Cardiac fibroblast (primary cell): ENCODE measurements around the gene SNAPC1.

ENCODE experiments used
- DNase-seq, 2 donors: peaks; one replicate each; pipeline versions ENCODE4 v3.0.0 to v3.0.0-alpha.2; 2010; ENCODE audit warnings: low read depth in 2 of 2
- H3K4me3 ChIP-seq, 2 donors: replicated peaks in 1 of 2; 1 replicate in 1 of 2; 2 replicates in 1 of 2; pipeline ENCODE4 v1.5.1; 2011; ENCODE audit warnings: low read depth in 2 of 2, low read length in 2 of 2, mild to moderate bottlenecking in 2 of 2, moderate library complexity in 1 of 2
- TF ChIP-seq, protein P1 (sequence below): IDR thresholded peaks from one replicate; pipeline ENCODE4 v1.5.1; 2011; ENCODE audit warnings: low read depth, mild to moderate bottlenecking, low read length, inconsistent platforms

SNAPC1 gene

DNA sequence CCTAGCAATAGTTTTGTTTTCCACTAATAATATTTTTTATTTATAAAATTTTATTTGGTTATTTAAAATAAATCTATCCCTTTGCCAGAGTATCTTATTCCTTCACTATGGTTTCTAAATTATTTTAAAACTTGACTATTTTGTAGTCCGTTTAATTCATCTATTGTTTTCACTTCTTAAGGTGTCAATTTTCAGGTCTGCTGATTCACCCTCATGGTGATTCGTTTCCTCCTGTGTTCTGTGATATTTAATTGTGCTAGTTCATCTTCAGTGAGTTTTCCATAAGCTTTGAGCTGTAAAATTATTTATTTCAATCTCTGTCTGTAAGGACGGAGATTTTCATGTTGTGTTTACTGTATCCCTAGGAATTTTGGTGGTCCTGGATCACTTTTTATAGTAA lies 70.6 kb downstream of the SNAPC1 start:
- no peak for DNase-seq
- TF ChIP-seq, protein P1, sequence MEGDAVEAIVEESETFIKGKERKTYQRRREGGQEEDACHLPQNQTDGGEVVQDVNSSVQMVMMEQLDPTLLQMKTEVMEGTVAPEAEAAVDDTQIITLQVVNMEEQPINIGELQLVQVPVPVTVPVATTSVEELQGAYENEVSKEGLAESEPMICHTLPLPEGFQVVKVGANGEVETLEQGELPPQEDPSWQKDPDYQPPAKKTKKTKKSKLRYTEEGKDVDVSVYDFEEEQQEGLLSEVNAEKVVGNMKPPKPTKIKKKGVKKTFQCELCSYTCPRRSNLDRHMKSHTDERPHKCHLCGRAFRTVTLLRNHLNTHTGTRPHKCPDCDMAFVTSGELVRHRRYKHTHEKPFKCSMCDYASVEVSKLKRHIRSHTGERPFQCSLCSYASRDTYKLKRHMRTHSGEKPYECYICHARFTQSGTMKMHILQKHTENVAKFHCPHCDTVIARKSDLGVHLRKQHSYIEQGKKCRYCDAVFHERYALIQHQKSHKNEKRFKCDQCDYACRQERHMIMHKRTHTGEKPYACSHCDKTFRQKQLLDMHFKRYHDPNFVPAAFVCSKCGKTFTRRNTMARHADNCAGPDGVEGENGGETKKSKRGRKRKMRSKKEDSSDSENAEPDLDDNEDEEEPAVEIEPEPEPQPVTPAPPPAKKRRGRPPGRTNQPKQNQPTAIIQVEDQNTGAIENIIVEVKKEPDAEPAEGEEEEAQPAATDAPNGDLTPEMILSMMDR, result no peak
- H3K4me3 ChIP-seq, result no peak overlapping the region

DNA sequence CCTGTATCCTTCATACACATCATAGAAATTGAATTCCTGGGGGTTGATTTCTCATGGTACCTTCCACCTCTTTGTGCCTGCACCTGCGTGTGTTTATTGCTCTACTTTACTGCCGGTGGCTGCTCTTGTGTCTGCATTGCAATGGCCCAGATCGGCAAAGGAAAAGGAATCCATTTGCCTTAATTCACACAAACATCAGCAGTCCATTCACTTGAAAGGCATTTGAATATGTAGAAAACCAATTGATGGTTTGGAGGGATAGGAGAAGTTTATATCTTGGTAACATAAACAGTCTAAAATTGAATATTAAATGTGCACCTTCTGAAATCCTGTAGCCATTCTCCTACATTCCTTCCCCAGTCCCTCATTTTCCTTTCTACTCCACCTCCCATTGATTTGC lies 74.0 kb downstream of the SNAPC1 start:
- H3K4me3 ChIP-seq, result no peak overlapping the region
- TF ChIP-seq, protein P1, result no peak
- no peak for DNase-seq

DNA sequence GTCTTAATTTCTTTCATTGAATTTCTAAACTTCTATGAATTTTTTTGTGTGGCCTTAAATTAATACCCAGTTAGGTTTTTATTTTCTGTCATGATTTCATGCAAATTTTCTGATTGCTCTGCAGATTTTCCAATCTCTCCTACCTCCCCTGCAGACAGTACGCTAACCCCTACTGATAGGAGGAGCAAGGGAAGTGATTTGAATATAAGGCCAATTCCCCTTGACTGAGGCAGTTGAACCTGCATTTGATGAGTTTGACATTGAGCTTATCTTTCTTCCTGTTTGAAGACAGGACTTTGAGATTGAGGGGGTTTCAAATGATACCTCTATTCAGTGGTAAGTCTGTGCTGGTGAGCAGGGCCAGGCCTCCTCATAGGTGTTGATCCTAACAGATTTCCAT lies 74.6 kb downstream of the SNAPC1 start:
- TF ChIP-seq, protein P1, result no peak

DNA sequence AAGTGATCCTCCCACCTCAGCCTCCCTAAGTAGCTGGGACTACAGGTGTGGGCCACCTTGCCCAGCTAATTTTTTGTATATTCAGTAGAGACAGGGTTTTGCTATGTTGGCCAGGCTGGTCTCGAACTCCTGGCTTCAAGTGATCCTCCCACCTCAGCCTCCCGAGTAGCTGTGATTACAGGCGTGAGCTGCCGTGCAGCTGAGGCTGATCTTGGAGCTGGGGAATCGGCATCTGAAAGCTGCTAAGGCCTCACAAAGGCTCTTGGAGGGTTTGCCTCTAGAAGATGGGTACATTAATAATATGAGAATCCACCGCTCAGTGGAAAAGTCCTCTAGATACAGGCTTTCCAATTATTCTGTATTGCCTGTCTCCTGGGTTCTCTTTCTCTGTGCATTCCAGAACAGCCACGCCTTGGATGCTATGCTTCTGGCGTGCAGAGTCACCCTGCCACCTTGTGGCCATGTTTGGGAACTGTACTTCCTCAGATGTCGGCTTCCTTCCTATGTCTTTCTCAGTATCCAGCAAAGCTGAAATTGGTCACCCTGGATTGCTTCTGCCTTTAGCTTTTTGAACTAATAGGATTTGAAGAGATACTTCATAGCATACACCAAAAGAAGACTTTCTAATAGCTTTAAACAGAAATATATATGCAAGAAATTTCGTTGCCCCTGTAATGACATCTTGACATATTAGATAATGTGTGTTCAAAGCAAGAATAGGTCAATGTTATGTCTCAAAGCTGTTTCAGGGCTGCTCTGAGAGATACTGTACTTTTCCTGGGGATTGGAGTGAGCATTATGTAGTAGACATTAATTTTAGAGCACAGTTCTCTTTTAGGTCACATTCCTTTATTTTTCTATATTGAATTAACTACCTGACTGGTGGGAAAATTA lies 75.4 kb downstream of the SNAPC1 start:
- no peak overlapping the region for H3K4me3 ChIP-seq
- TF ChIP-seq, protein P1, result peak; percentile 94
- peak; percentile 89 to 90 for DNase-seq

More for the DNA sequence above, 74.6 kb downstream of the SNAPC1 start:
- no peak overlapping the region for H3K4me3 ChIP-seq
- DNase-seq, result no peak

DNA sequence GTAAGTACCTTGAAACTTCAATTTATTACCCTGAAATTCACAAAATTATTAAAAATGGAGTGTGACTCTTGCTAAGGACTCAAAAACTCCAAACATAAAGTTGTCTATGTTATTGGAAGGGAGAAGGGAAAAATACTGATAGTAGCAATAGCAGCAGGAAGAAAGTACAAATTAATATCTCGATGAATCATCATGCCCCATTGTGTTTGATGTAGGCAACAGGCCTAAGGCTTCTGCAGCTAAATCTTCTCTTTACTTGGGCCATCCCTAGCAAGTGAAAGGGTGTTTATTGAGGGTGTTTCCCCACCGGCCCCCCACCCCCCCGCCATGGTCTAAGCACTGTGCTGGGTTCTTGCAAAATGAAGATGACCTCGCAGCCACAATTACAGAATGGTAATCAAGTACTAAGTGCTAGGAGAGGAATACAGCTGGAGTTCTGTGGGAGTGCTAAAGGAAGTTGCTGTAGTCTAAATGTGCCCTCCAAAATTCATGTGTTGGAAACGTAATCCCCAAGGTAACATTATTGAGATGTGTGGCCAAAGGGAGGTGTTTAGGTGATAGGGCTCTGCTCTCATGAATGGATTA lies 76.5 kb downstream of the SNAPC1 start:
- no peak overlapping the region for H3K4me3 ChIP-seq
- peak; percentile 52 to 56 for DNase-seq

DNA sequence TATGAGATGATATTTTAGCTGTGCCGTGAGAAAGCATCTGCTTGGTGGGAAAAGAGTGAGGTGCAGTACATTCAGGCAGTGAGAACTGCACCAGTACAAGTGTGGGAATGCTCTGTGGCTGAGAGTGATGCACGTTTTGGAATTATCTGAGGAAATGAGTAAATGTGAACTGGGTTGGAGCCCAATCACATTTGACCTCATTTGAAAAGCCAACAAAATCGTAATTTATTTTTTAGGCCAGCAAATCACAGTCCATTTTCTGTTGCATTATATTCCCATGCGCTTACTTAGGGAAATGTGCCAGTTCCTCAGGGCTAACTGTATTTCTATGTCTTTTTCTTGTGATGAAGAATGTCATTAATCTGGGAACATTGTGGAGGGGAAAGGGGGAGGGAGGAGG lies 77.3 kb downstream of the SNAPC1 start:
- peak; percentile 82 to 90 for DNase-seq

More for the DNA sequence above, 76.5 kb downstream of the SNAPC1 start:
- TF ChIP-seq, protein P1, result no peak

More for the DNA sequence above, 77.3 kb downstream of the SNAPC1 start:
- TF ChIP-seq, protein P1, result no peak
- no peak overlapping the region for H3K4me3 ChIP-seq
